ENCODE measurements around the gene PROC. TPM values are rescaled to one million over a fixed set of nuclear protein-coding genes. Genes with fewer than 3 reads are reported as not detected.

PROC gene
- total and polyA plus RNA-seq, 5 donors = 0.18 TPM; not detected in 4

DNA sequence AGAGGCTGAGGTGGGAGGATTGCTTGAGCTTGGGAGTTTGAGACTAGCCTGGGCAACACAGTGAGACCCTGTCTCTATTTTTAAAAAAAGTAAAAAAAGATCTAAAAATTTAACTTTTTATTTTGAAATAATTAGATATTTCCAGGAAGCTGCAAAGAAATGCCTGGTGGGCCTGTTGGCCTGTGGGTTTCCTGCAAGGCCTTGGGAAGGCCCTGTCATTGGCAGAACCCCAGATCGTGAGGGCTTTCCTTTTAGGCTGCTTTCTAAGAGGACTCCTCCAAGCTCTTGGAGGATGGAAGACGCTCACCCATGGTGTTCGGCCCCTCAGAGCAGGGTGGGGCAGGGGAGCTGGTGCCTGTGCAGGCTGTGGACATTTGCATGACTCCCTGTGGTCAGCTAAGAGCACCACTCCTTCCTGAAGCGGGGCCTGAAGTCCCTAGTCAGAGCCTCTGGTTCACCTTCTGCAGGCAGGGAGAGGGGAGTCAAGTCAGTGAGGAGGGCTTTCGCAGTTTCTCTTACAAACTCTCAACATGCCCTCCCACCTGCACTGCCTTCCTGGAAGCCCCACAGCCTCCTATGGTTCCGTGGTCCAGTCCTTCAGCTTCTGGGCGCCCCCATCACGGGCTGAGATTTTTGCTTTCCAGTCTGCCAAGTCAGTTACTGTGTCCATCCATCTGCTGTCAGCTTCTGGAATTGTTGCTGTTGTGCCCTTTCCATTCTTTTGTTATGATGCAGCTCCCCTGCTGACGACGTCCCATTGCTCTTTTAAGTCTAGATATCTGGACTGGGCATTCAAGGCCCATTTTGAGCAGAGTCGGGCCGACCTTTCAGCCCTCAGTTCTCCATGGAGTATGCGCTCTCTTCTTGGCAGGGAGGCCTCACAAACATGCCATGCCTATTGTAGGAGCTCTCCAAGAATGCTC is 6.6 kb downstream of the PROC start:
- peaks cover 4% of the 10 kb centered on the region for H3K4me1 ChIP-seq (ENCODE audit: control insufficient read depth, insufficient read depth, low read length)
- no peaks in the 10 kb centered on the region for H3K9me3 ChIP-seq (ENCODE audit: control insufficient read depth, low read length)
- DNase-seq = no peak
- intact Hi-C loops (cut with DNase I) = no loop called here
- 78% methylated on average over 13 of the region's 13 CpGs for WGBS
- H3K4me3 ChIP-seq (ENCODE audit: low read length) = no peak overlapping the region
- H3K27ac ChIP-seq (ENCODE audit: low read length) = no peak overlapping the region
- no peaks in the 10 kb centered on the region for H3K27me3 ChIP-seq (ENCODE audit: control insufficient read depth, insufficient read depth)
- ATAC-seq = no peak

DNA sequence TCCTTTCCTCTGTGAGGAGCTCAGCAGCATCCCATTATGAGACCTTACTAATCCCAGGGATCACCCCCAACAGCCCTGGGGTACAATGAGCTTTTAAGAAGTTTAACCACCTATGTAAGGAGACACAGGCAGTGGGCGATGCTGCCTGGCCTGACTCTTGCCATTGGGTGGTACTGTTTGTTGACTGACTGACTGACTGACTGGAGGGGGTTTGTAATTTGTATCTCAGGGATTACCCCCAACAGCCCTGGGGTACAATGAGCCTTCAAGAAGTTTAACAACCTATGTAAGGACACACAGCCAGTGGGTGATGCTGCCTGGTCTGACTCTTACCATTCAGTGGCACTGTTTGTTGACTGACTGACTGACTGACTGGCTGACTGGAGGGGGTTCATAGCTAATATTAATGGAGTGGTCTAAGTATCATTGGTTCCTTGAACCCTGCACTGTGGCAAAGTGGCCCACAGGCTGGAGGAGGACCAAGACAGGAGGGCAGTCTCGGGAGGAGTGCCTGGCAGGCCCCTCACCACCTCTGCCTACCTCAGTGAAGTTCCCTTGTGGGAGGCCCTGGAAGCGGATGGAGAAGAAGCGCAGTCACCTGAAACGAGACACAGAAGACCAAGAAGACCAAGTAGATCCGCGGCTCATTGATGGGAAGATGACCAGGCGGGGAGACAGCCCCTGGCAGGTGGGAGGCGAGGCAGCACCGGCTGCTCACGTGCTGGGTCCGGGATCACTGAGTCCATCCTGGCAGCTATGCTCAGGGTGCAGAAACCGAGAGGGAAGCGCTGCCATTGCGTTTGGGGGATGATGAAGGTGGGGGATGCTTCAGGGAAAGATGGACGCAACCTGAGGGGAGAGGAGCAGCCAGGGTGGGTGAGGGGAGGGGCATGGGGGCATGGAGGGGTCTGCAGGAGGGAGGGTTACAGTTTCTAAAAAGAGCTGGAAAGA is 7.6 kb downstream of the PROC start:
- no peaks in the 10 kb centered on the region for H3K9me3 ChIP-seq (ENCODE audit: control insufficient read depth, low read length)
- H3K4me3 ChIP-seq (ENCODE audit: low read length) = no peak overlapping the region
- no peak for DNase-seq
- intact Hi-C loops (cut with DNase I) = no loop called here
- peaks cover 4% of the 10 kb centered on the region for H3K4me1 ChIP-seq (ENCODE audit: control insufficient read depth, insufficient read depth, low read length)
- no peak for ATAC-seq
- WGBS = 94% methylated on average over 16 of the region's 16 CpGs
- H3K27me3 ChIP-seq (ENCODE audit: control insufficient read depth, insufficient read depth) = no peaks in the 10 kb centered on the region
- H3K27ac ChIP-seq (ENCODE audit: low read length) = no peak overlapping the region

DNA sequence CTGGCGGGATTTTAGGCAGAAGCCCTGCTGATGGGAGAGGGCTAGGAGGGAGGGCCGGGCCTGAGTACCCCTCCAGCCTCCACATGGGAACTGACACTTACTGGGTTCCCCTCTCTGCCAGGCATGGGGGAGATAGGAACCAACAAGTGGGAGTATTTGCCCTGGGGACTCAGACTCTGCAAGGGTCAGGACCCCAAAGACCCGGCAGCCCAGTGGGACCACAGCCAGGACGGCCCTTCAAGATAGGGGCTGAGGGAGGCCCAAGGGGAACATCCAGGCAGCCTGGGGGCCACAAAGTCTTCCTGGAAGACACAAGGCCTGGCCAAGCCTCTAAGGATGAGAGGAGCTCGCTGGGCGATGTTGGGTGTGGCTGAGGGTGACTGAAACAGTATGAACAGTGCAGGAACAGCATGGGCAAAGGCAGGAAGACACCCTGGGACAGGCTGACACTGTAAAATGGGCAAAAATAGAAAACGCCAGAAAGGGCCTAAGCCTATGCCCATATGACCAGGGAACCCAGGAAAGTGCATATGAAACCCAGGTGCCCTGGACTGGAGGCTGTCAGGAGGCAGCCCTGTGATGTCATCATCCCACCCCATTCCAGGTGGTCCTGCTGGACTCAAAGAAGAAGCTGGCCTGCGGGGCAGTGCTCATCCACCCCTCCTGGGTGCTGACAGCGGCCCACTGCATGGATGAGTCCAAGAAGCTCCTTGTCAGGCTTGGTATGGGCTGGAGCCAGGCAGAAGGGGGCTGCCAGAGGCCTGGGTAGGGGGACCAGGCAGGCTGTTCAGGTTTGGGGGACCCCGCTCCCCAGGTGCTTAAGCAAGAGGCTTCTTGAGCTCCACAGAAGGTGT is 8.5 kb downstream of the PROC start:
- ATAC-seq (no peak), DNase-seq (peak in 1 of 3 donors; percentile 44)
- Histone ChIP-seq H3K4me3 (ENCODE audit: low read length) (no peak overlapping the region), H3K4me1 (ENCODE audit: control insufficient read depth, insufficient read depth, low read length) (peaks cover 4% of the 10 kb centered on the region), H3K27me3 (ENCODE audit: control insufficient read depth, insufficient read depth) (no peaks in the 10 kb centered on the region), H3K9me3 (ENCODE audit: control insufficient read depth, low read length) (no peaks in the 10 kb centered on the region), H3K27ac (ENCODE audit: low read length) (no peak overlapping the region)
- intact Hi-C loops (cut with DNase I) = no loop called here
- 88% methylated on average over 10 of the region's 10 CpGs for WGBS

DNA sequence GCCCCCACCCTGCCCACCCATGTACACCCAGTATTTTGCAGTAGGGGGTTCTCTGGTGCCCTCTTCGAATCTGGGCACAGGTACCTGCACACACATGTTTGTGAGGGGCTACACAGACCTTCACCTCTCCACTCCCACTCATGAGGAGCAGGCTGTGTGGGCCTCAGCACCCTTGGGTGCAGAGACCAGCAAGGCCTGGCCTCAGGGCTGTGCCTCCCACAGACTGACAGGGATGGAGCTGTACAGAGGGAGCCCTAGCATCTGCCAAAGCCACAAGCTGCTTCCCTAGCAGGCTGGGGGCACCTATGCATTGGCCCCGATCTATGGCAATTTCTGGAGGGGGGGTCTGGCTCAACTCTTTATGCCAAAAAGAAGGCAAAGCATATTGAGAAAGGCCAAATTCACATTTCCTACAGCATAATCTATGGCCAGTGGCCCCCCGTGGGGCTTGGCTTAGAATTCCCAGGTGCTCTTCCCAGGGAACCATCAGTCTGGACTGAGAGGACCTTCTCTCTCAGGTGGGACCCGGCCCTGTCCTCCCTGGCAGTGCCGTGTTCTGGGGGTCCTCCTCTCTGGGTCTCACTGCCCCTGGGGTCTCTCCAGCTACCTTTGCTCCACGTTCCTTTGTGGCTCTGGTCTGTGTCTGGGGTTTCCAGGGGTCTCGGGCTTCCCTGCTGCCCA is 9.3 kb downstream of the PROC start:
- Histone ChIP-seq H3K27me3 (ENCODE audit: control insufficient read depth, insufficient read depth) (no peaks in the 10 kb centered on the region), H3K4me1 (ENCODE audit: control insufficient read depth, insufficient read depth, low read length) (peaks cover 4% of the 10 kb centered on the region), H3K27ac (ENCODE audit: low read length) (no peak overlapping the region), H3K4me3 (ENCODE audit: low read length) (no peak overlapping the region), H3K9me3 (ENCODE audit: control insufficient read depth, low read length) (no peaks in the 10 kb centered on the region)
- intact Hi-C loops (cut with DNase I) = no loop called here
- ATAC-seq (no peak), DNase-seq (no peak)
- WGBS = 84% methylated on average over 7 of the region's 7 CpGs

DNA sequence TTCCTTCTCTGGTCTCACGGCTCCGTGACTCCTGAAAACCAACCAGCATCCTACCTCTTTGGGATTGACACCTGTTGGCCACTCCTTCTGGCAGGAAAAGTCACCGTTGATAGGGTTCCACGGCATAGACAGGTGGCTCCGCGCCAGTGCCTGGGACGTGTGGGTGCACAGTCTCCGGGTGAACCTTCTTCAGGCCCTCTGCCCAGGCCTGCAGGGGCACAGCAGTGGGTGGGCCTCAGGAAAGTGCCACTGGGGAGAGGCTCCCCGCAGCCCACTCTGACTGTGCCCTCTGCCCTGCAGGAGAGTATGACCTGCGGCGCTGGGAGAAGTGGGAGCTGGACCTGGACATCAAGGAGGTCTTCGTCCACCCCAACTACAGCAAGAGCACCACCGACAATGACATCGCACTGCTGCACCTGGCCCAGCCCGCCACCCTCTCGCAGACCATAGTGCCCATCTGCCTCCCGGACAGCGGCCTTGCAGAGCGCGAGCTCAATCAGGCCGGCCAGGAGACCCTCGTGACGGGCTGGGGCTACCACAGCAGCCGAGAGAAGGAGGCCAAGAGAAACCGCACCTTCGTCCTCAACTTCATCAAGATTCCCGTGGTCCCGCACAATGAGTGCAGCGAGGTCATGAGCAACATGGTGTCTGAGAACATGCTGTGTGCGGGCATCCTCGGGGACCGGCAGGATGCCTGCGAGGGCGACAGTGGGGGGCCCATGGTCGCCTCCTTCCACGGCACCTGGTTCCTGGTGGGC is 10.0 kb downstream of the PROC start:
- intact Hi-C loops (cut with DNase I) = no loop called here
- DNase-seq (peak in 1 of 3 donors; percentile 44), ATAC-seq (no peak)
- WGBS = 93% methylated on average over 36 of the region's 36 CpGs
- H3K4me1 ChIP-seq (ENCODE audit: control insufficient read depth, insufficient read depth, low read length) = peaks cover 2% of the 10 kb centered on the region
- H3K4me3 ChIP-seq (ENCODE audit: low read length) = no peak overlapping the region
- no peaks in the 10 kb centered on the region for H3K27me3 ChIP-seq (ENCODE audit: control insufficient read depth, insufficient read depth)
- H3K27ac ChIP-seq (ENCODE audit: low read length) = no peak overlapping the region
- no peaks in the 10 kb centered on the region for H3K9me3 ChIP-seq (ENCODE audit: control insufficient read depth, low read length)

DNA sequence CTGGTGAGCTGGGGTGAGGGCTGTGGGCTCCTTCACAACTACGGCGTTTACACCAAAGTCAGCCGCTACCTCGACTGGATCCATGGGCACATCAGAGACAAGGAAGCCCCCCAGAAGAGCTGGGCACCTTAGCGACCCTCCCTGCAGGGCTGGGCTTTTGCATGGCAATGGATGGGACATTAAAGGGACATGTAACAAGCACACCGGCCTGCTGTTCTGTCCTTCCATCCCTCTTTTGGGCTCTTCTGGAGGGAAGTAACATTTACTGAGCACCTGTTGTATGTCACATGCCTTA is 10.5 kb downstream of the PROC start:
- intact Hi-C loops (cut with DNase I) = no loop called here
- no peak for DNase-seq
- 92% methylated on average over 6 of the region's 6 CpGs for WGBS

DNA sequence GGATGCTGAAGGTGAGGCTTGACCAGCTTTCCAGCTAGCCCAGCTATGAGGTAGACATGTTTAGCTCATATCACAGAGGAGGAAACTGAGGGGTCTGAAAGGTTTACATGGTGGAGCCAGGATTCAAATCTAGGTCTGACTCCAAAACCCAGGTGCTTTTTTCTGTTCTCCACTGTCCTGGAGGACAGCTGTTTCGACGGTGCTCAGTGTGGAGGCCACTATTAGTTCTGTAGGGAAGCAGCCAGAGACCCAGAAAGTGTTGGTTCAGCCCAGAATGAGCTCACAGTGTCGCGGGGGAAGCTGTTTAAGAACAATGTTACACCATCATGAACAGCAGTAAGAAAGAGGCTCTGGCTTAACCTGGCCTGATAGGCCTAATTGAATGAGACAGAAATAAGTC is 11.1 kb downstream of the PROC start:
- no peak overlapping the region for H3K4me3 ChIP-seq (ENCODE audit: low read length)
- WGBS = 91% methylated on average over 4 of the region's 4 CpGs
- no peak for DNase-seq
- H3K27me3 ChIP-seq (ENCODE audit: control insufficient read depth, insufficient read depth) = no peaks in the 10 kb centered on the region
- intact Hi-C loops (cut with DNase I) = no loop called here
- no peaks in the 10 kb centered on the region for H3K4me1 ChIP-seq (ENCODE audit: control insufficient read depth, insufficient read depth, low read length)
- H3K9me3 ChIP-seq (ENCODE audit: control insufficient read depth, low read length) = no peaks in the 10 kb centered on the region
- H3K27ac ChIP-seq (ENCODE audit: low read length) = no peak overlapping the region
- no peak for ATAC-seq

More for the DNA sequence above, 10.5 kb downstream of the PROC start:
- Histone ChIP-seq H3K4me1 (ENCODE audit: control insufficient read depth, insufficient read depth, low read length) (no peaks in the 10 kb centered on the region), H3K27ac (ENCODE audit: low read length) (no peak overlapping the region), H3K27me3 (ENCODE audit: control insufficient read depth, insufficient read depth) (no peaks in the 10 kb centered on the region), H3K9me3 (ENCODE audit: control insufficient read depth, low read length) (no peaks in the 10 kb centered on the region), H3K4me3 (ENCODE audit: low read length) (no peak overlapping the region)
- ATAC-seq = no peak

DNA sequence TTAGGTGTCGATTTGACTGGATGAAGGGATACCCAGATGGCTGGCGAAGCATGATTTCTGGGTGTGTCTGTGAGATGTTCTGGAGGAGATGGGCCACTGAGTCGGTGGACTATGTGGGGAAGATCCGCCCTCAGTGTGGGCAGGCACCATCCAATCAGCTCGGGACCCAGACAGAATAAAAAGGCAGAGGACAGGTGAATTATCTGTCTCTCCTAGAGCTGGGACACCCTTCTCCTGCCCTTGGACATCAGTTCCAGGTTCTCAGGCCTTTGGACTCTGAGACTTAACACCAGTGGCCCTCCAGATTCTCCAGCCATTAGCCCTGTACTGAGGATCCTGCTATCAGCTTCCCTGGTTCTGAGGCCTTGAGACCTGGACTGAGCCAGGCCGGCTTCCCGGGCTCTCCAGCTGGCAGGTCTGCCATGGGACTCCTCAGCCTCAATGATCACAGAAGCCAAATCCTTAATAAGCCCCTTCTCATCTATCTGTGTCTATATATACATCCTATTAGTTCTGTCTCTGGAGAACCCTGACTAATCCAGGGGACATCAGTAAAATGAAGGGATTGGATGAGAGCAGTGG is 11.7 kb downstream of the PROC start:
- ATAC-seq = no peak
- intact Hi-C loops (cut with DNase I) = no loop called here
- Histone ChIP-seq H3K9me3 (ENCODE audit: control insufficient read depth, low read length) (no peaks in the 10 kb centered on the region), H3K27me3 (ENCODE audit: control insufficient read depth, insufficient read depth) (no peaks in the 10 kb centered on the region), H3K4me3 (ENCODE audit: low read length) (no peak overlapping the region), H3K4me1 (ENCODE audit: control insufficient read depth, insufficient read depth, low read length) (no peaks in the 10 kb centered on the region), H3K27ac (ENCODE audit: low read length) (no peak overlapping the region)
- WGBS = 94% methylated on average over 7 of the region's 7 CpGs
- no peak for DNase-seq

DNA sequence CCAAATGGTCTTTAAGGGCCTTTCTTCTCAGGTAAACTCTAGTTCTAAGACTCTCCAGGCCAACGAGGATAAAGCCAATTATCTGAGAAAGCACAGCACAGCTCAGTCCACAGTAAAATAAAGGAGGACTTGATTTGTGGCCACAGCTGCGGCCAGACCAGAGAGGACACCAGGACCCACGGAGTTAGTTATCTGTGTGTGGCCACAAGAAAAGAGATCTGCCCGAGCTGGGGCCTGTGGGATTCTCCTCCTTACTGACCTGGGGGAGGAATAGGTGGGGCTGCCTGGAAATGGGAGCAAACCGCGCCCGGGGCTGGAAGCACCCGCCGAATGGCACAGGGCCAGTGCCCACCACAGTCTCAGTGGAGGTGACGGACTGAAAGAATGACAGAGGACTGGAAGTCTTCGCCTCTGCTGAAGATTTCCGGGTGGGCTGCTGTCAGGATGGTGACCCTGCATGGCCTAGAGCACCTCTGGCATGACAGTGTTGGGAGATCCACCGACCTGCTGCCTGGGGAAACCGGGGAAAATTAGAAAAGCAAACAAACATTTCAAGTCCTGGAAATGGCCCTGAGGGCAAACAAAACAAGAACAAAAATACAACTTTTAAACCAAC is 13.3 kb downstream of the PROC start:
- DNase-seq = no peak
- Histone ChIP-seq H3K4me3 (ENCODE audit: low read length) (no peak overlapping the region), H3K27me3 (ENCODE audit: control insufficient read depth, insufficient read depth) (no peaks in the 10 kb centered on the region), H3K9me3 (ENCODE audit: control insufficient read depth, low read length) (no peaks in the 10 kb centered on the region), H3K4me1 (ENCODE audit: control insufficient read depth, insufficient read depth, low read length) (no peaks in the 10 kb centered on the region), H3K27ac (ENCODE audit: low read length) (no peak overlapping the region)
- WGBS = 80% methylated on average over 14 of the region's 14 CpGs
- intact Hi-C loops (cut with DNase I) = no loop called here
- no peak for ATAC-seq

Data from right cardiac atrium (tissue), 5 donors.